Measurements from ENCODE around the gene ACVR2B. TPM values are rescaled to one million over a fixed set of nuclear protein-coding genes. Genes with fewer than 3 reads are reported as not detected.

Gene ACVR2B
- total and polyA plus RNA-seq, 2 donors (not counting 1 experiment from before 2014, with no cell fraction given) = 0.18 to 4.2 TPM

GRCh38 chr3:38477057-38477820, 23.5 kb downstream of the ACVR2B start:
- ChIA-PET POLR2A (no interaction called here), CTCF (interaction anchor here (0.6 to 0.8 kb wide), 2 partner anchors 31 to 131 kb away, joined by 3 read pairs; partner anchors contain the start of gene XYLB)
- no peaks in the 10 kb centered on the region for H3K27me3 Mint-ChIP-seq
- intact Hi-C loops (cut with micrococcal nuclease) = no loop called here
- no peaks in the 10 kb centered on the region for H3K27me3 ChIP-seq (replicated peaks in 1 of 4; ENCODE audit: control extremely low read depth in 1 of 4, control insufficient read depth in 3 of 4, insufficient read depth in 4 of 4, low read length in 3 of 4)
- H3K27ac ChIP-seq (ENCODE audit: low read length in 2 of 2) = no peak overlapping the region
- H3K4me2 ChIP-seq (replicated peaks; ENCODE audit: low read depth, low read length, poor library complexity, severe bottlenecking) = no peak overlapping the region
- H3K4me3 Mint-ChIP-seq = no peak overlapping the region
- H3K27ac Mint-ChIP-seq = no peak overlapping the region
- ATAC-seq (ENCODE audit: low read depth) (no peak), DNase-seq (no peak)
- no peaks in the 10 kb centered on the region for H3K9me3 ChIP-seq (ENCODE audit: control extremely low read depth in 1 of 3, control insufficient read depth in 2 of 3, insufficient read depth in 1 of 3, low read length in 2 of 3)
- H3K9me3 Mint-ChIP-seq (ENCODE audit: insufficient read depth) = no peaks in the 10 kb centered on the region
- no peaks in the 10 kb centered on the region for H3K4me1 Mint-ChIP-seq
- no peak overlapping the region for H3K9ac ChIP-seq (ENCODE audit: low read length)
- no peak for TF ChIP-seq EZH2 (IDR thresholded peaks at IDR 0.05; ENCODE audit: borderline replicate concordance, insufficient read depth, low read depth, low read length, poor library complexity, severe bottlenecking)
- no peak for TF ChIP-seq CTCF (IDR thresholded peaks at IDR 0.05)
- H3K4me1 ChIP-seq (ENCODE audit: control insufficient read depth in 2 of 2, insufficient read depth in 2 of 2, low read length in 2 of 2) = no peaks in the 10 kb centered on the region
- no peak overlapping the region for H2AFZ ChIP-seq (ENCODE audit: insufficient read depth, low read depth, low read length, poor library complexity, severe bottlenecking)
- no peak overlapping the region for H3K4me3 ChIP-seq (ENCODE audit: control extremely low read depth in 1 of 5, extremely low read depth in 1 of 5, insufficient read depth in 1 of 5, low read depth in 2 of 5, low read length in 4 of 5)
- WGBS (ENCODE audit: insufficient coverage) = 97% methylated on average over 16 of the region's 21 CpGs
- no peaks in the 10 kb centered on the region for H3K36me3 ChIP-seq (replicated peaks in 1 of 2; ENCODE audit: control extremely low read depth in 1 of 2, control insufficient read depth in 1 of 2, extremely low read depth in 1 of 2, insufficient read depth in 2 of 2, low read length in 1 of 2)
- no peaks in the 10 kb centered on the region for H3K79me2 ChIP-seq (ENCODE audit: control insufficient read depth, insufficient read depth, low read length)
- no peaks in the 10 kb centered on the region for H4K20me1 ChIP-seq (ENCODE audit: control insufficient read depth, insufficient read depth, low read length, poor library complexity, severe bottlenecking)

GRCh38 chr3:38477839-38478450, 24.3 kb downstream of the ACVR2B start:
- H3K79me2 ChIP-seq (ENCODE audit: control insufficient read depth, insufficient read depth, low read length) = no peaks in the 10 kb centered on the region
- intact Hi-C loops (cut with micrococcal nuclease) = no loop called here
- H3K27ac ChIP-seq (ENCODE audit: low read length in 2 of 2) = no peak overlapping the region
- POLR2A ChIA-PET = no interaction called here
- no peaks in the 10 kb centered on the region for H3K27me3 Mint-ChIP-seq
- no peaks in the 10 kb centered on the region for H4K20me1 ChIP-seq (ENCODE audit: control insufficient read depth, insufficient read depth, low read length, poor library complexity, severe bottlenecking)
- no peaks in the 10 kb centered on the region for H3K4me1 Mint-ChIP-seq
- no peak overlapping the region for H3K4me3 ChIP-seq (ENCODE audit: control extremely low read depth in 1 of 5, extremely low read depth in 1 of 5, insufficient read depth in 1 of 5, low read depth in 2 of 5, low read length in 4 of 5)
- no peak for DNase-seq
- WGBS (ENCODE audit: insufficient coverage) = 97% methylated on average over 9 of the region's 15 CpGs
- no peaks in the 10 kb centered on the region for H3K9me3 Mint-ChIP-seq (ENCODE audit: insufficient read depth)
- H3K4me3 Mint-ChIP-seq = no peak overlapping the region
- H2AFZ ChIP-seq (ENCODE audit: insufficient read depth, low read depth, low read length, poor library complexity, severe bottlenecking) = no peak overlapping the region
- H3K27ac Mint-ChIP-seq = no peak overlapping the region
- TF ChIP-seq CTCF (IDR thresholded peaks at IDR 0.05) (no peak), EZH2 (IDR thresholded peaks at IDR 0.05; ENCODE audit: borderline replicate concordance, insufficient read depth, low read depth, low read length, poor library complexity, severe bottlenecking) (no peak)
- H3K4me1 ChIP-seq (ENCODE audit: control insufficient read depth in 2 of 2, insufficient read depth in 2 of 2, low read length in 2 of 2) = no peaks in the 10 kb centered on the region
- no peaks in the 10 kb centered on the region for H3K9me3 ChIP-seq (ENCODE audit: control extremely low read depth in 1 of 3, control insufficient read depth in 2 of 3, insufficient read depth in 1 of 3, low read length in 2 of 3)
- no peak for ATAC-seq (ENCODE audit: low read depth)
- no peak overlapping the region for H3K9ac ChIP-seq (ENCODE audit: low read length)
- no peak overlapping the region for H3K4me2 ChIP-seq (replicated peaks; ENCODE audit: low read depth, low read length, poor library complexity, severe bottlenecking)
- CTCF ChIA-PET = interaction anchor here (0.8 to 4.1 kb wide), 2 partner anchors 131 to 359 kb away, joined by 3 to 28 read pairs; partner anchors contain the start of gene XYLB
- H3K36me3 ChIP-seq (replicated peaks in 1 of 2; ENCODE audit: control extremely low read depth in 1 of 2, control insufficient read depth in 1 of 2, extremely low read depth in 1 of 2, insufficient read depth in 2 of 2, low read length in 1 of 2) = no peaks in the 10 kb centered on the region
- H3K27me3 ChIP-seq (replicated peaks in 1 of 4; ENCODE audit: control extremely low read depth in 1 of 4, control insufficient read depth in 3 of 4, insufficient read depth in 4 of 4, low read length in 3 of 4) = no peaks in the 10 kb centered on the region
